HEK293T (cell line): ENCODE data around the gene GABBR1.

Source experiments
- ARNT ChIP-seq: fragments of 450-650 bp; IDR thresholded peaks from 2 replicates; pipeline ENCODE4 v1.6.1; 2017; ENCODE audit warnings: mild to moderate bottlenecking
- BHLHE40 ChIP-seq: fragments of 450-650 bp; IDR thresholded peaks from 2 replicates; pipeline ENCODE4 v1.6.1; 2016; ENCODE audit warnings: mild to moderate bottlenecking, moderate library complexity, borderline replicate concordance
- CTBP1 ChIP-seq: fragments of 450-650 bp; IDR thresholded peaks from 2 replicates; pipeline ENCODE4 v1.6.1; 2016; ENCODE audit warnings: borderline replicate concordance
- ELF4 ChIP-seq: fragments of 450-650 bp; IDR thresholded peaks from 2 replicates; pipeline ENCODE4 v1.6.1; 2017; ENCODE audit warnings: antibody characterized with exemption
- FOXA1 ChIP-seq: fragments of 450-650 bp; IDR thresholded peaks from 2 replicates; pipeline ENCODE4 v1.6.1; 2016; ENCODE audit warnings: mild to moderate bottlenecking
- FOXM1 ChIP-seq: fragments of 450-650 bp; IDR thresholded peaks from 2 replicates; pipeline ENCODE4 v1.6.1; 2017; ENCODE audit warnings: mild to moderate bottlenecking, borderline replicate concordance
- HDGF ChIP-seq: fragments of 450-650 bp; IDR thresholded peaks from 2 replicates; pipeline ENCODE4 v1.6.1; 2017; ENCODE audit warnings: antibody characterized with exemption, borderline replicate concordance
- L3MBTL2 ChIP-seq: fragments of 450-650 bp; conservative IDR thresholded peaks from 2 replicates; pipeline ENCODE4 v1.6.1; 2016; ENCODE audit warnings: mild to moderate bottlenecking
- LEF1 ChIP-seq: fragments of 450-650 bp; IDR thresholded peaks from 2 replicates; pipeline ENCODE4 v1.6.1; 2017; ENCODE audit warnings: mild to moderate bottlenecking, borderline replicate concordance
- NFRKB ChIP-seq: fragments of 450-650 bp; IDR thresholded peaks from 2 replicates; pipeline ENCODE4 v1.6.1; 2016; ENCODE audit warnings: mild to moderate bottlenecking, moderate library complexity
- PKNOX1 ChIP-seq: fragments of 450-650 bp; IDR thresholded peaks from 2 replicates; pipeline ENCODE4 v1.6.1; 2016
- SP1 ChIP-seq: fragments of 450-650 bp; IDR thresholded peaks from 2 replicates; pipeline ENCODE4 v1.6.1; 2017
- SUZ12 ChIP-seq: fragments of 450-650 bp; IDR thresholded peaks from 2 replicates; pipeline ENCODE4 v1.6.1; 2016; ENCODE audit warnings: mild to moderate bottlenecking
- TARDBP ChIP-seq: fragments of 450-650 bp; IDR thresholded peaks from 2 replicates; pipeline ENCODE4 v1.6.1; 2016

- TF ChIP-seq ELF4: no peak
- TF ChIP-seq FOXM1: no peak
- no peak for TF ChIP-seq L3MBTL2
- TF ChIP-seq HDGF: no peak
- no peak for TF ChIP-seq SP1
- TF ChIP-seq BHLHE40: no peak
- TF ChIP-seq TARDBP: no peak
- no peak for TF ChIP-seq ARNT
- TF ChIP-seq LEF1: no peak
- no peak for TF ChIP-seq NFRKB
- TF ChIP-seq PKNOX1: no peak
- TF ChIP-seq FOXA1: no peak
- TF ChIP-seq CTBP1: no peak
- no peak for TF ChIP-seq SUZ12
Observed at GRCh38 chr6:29633534-29633905, 537 bp upstream of the GABBR1 start.
